Caco-2 (cell line): ENCODE results near the gene SCNN1G. TPM values are rescaled to one million over a fixed set of nuclear protein-coding genes. Genes with fewer than 3 reads are reported as not detected.
"Not testable (repeated sequence)": the region's sequence is repeated elsewhere in the genome, so short reads cannot be mapped to it uniquely, and the experiment has no call there.

Source experiments
- BruUV-seq: library from RNA; stranded (reverse); fragments of 400-500 nt; replicated peaks from 2 replicates; lab custom pipeline; 2021; lab: Mats Ljungman, UMichigan
- CTCF ChIA-PET: fragments of 300-600 bp; sonication (Branson Sonifier 250); formaldehyde crosslinking; loops from one replicate; lab custom pipeline; 2022; ENCODE audit warnings: antibody characterized with exemption; lab: Charles Lee
- POLR2A ChIA-PET: fragments of 300-600 bp; sonication (Branson Sonifier 250); formaldehyde crosslinking; loops from one replicate; lab custom pipeline; 2022; ENCODE audit warnings: antibody characterized with exemption; lab: Charles Lee
- DNase-seq, 2 experiments: peaks; one replicate each; pipeline versions ENCODE4 v3.0.0 to v3.0.0-alpha.2; 2020 to 2022
- H3K27me3 ChIP-seq: replicated peaks from 2 replicates; pipeline ENCODE4 v1.6.0; 2011; ENCODE audit warnings: low read length; ENCODE audit not compliant: control insufficient read depth, insufficient read depth
- H3K36me3 ChIP-seq: 2 replicates; pipeline ENCODE4 v1.5.1; 2011; ENCODE audit warnings: low read length; ENCODE audit not compliant: control insufficient read depth, insufficient read depth
- H3K4me1 ChIP-seq: fragments of 250-450 bp; sonication (Bioruptor Pico); 2 replicates; pipeline ENCODE4 v1.5.1; 2020; ENCODE audit warnings: mild to moderate bottlenecking
- H3K4me3 ChIP-seq: 2 replicates; pipeline ENCODE4 v1.5.1; 2011; ENCODE audit warnings: low read depth, mild to moderate bottlenecking, control low read depth, low read length
- H3K9me3 ChIP-seq: fragments of 250-450 bp; sonication (Bioruptor Pico); 2 replicates; pipeline ENCODE4 v1.5.1; 2020; ENCODE audit warnings: mild to moderate bottlenecking, moderate library complexity
- H3K27ac Mint-ChIP-seq: one replicate; pipeline ENCODE4 v1.8.0; 2022; ENCODE audit warnings: mixed read lengths; ENCODE audit not compliant: unreplicated experiment
- H3K27me3 Mint-ChIP-seq: one replicate; pipeline ENCODE4 v1.8.0; 2022; ENCODE audit warnings: mixed read lengths; ENCODE audit not compliant: insufficient read depth, unreplicated experiment
- H3K36me3 Mint-ChIP-seq: one replicate; pipeline ENCODE4 v1.8.0; 2022; ENCODE audit warnings: mild to moderate bottlenecking, mixed read lengths; ENCODE audit not compliant: insufficient read depth, unreplicated experiment
- H3K4me1 Mint-ChIP-seq: one replicate; pipeline ENCODE4 v1.8.0; 2022; ENCODE audit warnings: low read depth, mixed read lengths; ENCODE audit not compliant: unreplicated experiment
- H3K4me3 Mint-ChIP-seq: one replicate; pipeline ENCODE4 v1.8.0; 2022; ENCODE audit warnings: mild to moderate bottlenecking, moderate library complexity, mixed read lengths; ENCODE audit not compliant: unreplicated experiment
- H3K9me3 Mint-ChIP-seq: one replicate; pipeline ENCODE4 v1.8.0; 2022; ENCODE audit warnings: mixed read lengths; ENCODE audit not compliant: unreplicated experiment
- intact Hi-C: fragments of 100-400 bp; cut with micrococcal nuclease; formaldehyde crosslinking; loops from one replicate; pipeline ENCODE4 v1.10.0; 2022; ENCODE audit not compliant: unreplicated experiment
- total RNA-seq: library from RNA; stranded (reverse); gene quantifications from 2 replicates; pipeline ENCODE4 v1.2.3, GENCODE V29; 2022
- TF ChIP-seq, protein P1 (sequence below), 2 experiments: fragments of 200-600 bp in 1 of 2; IDR thresholded peaks; 1 replicate in 1 of 2; 2 replicates in 1 of 2; pipeline versions ENCODE4 v1.5.1 to v1.8.0; 2011 to 2022; ENCODE audit warnings: antibody characterized with exemption in 1 of 2, control low read depth in 1 of 2, inconsistent platforms in 1 of 2, low read depth in 1 of 2, low read length in 1 of 2, mild to moderate bottlenecking in 1 of 2, moderate library complexity in 1 of 2; ENCODE audit not compliant: insufficient read depth in 1 of 2, severe bottlenecking in 1 of 2, unreplicated experiment in 1 of 2

SCNN1G gene
- total RNA-seq, 1 experiment from 2014 or later: not detected

DNA sequence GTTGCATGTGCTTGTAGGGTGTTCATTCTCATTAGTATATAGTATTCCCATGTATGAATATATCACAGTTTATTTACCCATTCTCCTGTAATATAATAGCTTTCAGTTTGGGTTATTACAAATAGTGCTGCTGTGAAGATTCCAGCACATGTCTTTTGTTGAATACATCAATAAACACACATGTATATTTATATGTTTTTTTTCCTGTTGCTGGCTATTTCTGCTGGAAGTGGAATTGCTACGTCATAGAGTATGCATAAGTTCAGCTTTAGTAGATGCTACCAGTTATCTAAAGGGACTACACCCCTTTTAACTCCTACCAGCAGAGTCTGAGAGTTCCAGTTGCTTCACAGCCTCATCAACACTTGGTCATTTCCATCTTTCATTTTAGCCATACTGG, 67.3 kb downstream of the SCNN1G start:
- Mint-ChIP-seq H3K9me3 (no peaks in the 10 kb centered on the region), H3K4me1 (no peaks in the 10 kb centered on the region), H3K4me3 (no peak overlapping the region), H3K27me3 (no peaks in the 10 kb centered on the region), H3K36me3 (no peaks in the 10 kb centered on the region), H3K27ac (no peak overlapping the region)
- POLR2A ChIA-PET: no interaction called here
- intact Hi-C loops: no loop called here
- no peaks in the 10 kb centered on the region for H3K27me3 ChIP-seq
- CTCF ChIA-PET: no interaction called here
- H3K4me3 ChIP-seq: no peak overlapping the region
- TF ChIP-seq, protein P1, sequence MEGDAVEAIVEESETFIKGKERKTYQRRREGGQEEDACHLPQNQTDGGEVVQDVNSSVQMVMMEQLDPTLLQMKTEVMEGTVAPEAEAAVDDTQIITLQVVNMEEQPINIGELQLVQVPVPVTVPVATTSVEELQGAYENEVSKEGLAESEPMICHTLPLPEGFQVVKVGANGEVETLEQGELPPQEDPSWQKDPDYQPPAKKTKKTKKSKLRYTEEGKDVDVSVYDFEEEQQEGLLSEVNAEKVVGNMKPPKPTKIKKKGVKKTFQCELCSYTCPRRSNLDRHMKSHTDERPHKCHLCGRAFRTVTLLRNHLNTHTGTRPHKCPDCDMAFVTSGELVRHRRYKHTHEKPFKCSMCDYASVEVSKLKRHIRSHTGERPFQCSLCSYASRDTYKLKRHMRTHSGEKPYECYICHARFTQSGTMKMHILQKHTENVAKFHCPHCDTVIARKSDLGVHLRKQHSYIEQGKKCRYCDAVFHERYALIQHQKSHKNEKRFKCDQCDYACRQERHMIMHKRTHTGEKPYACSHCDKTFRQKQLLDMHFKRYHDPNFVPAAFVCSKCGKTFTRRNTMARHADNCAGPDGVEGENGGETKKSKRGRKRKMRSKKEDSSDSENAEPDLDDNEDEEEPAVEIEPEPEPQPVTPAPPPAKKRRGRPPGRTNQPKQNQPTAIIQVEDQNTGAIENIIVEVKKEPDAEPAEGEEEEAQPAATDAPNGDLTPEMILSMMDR (IDR thresholded peaks at IDR 0.05; ENCODE audit: insufficient read depth in 1 of 2, low read depth in 1 of 2, low read length in 1 of 2, severe bottlenecking in 1 of 2, unreplicated experiment in 1 of 2): no peak
- H3K36me3 ChIP-seq: no peaks in the 10 kb centered on the region
- H3K9me3 ChIP-seq: no peaks in the 10 kb centered on the region
- no peaks in the 10 kb centered on the region for H3K4me1 ChIP-seq
- BruUV-seq: no TSS peak
- DNase-seq: no peak

DNA sequence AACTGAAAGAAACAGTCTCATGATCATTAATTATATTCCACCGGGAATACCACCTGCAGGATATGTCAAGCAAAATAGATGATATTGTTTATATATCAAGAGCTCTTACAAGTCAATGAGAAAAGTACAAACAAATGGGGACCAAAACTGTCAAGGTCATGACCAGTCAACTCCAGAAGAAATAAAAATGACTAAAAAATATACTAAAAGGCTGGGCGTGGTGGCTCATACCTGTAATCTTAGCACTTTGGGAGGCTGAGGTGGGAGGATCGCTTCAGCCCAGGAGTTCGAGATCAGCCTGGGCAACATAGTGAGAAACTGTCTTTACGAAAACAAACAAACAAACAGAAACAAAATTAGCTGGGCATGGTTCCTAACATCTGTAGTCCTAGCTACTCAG, 69.8 kb downstream of the SCNN1G start:
- Mint-ChIP-seq H3K36me3 (no peaks in the 10 kb centered on the region), H3K4me3 (no peak overlapping the region), H3K9me3 (no peaks in the 10 kb centered on the region), H3K27me3 (peaks cover 3% of the 10 kb centered on the region), H3K27ac (no peak overlapping the region), H3K4me1 (peaks cover 8% of the 10 kb centered on the region)
- ChIA-PET CTCF (no interaction called here), POLR2A (no interaction called here)
- BruUV-seq: no TSS peak
- H3K36me3 ChIP-seq: no peaks in the 10 kb centered on the region
- TF ChIP-seq, protein P1 (IDR thresholded peaks at IDR 0.05; ENCODE audit: insufficient read depth in 1 of 2, low read depth in 1 of 2, low read length in 1 of 2, severe bottlenecking in 1 of 2, unreplicated experiment in 1 of 2): no peak
- intact Hi-C loops: no loop called here
- no peaks in the 10 kb centered on the region for H3K4me1 ChIP-seq
- H3K4me3 ChIP-seq: no peak overlapping the region
- no peaks in the 10 kb centered on the region for H3K27me3 ChIP-seq
- DNase-seq: no peak
- H3K9me3 ChIP-seq: no peaks in the 10 kb centered on the region

DNA sequence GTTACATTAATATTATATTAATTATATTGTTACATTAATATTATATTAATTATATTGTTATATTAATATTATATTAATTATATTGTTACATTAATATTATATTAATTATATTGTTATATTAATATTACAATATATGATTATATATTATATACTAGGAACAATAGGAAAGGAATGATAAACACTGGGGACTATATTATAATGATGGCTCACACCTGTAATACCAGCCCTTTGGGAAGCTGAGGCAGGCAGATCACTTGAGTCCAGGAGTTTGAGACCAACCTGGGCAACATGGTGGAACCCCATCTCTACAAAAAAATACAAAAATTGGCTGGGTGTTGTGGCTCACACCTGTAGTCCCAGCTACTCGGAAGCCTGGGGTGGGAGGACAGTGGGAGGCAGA, 71.1 kb downstream of the SCNN1G start:
- H3K27me3 Mint-ChIP-seq, H3K9me3 Mint-ChIP-seq, CTCF ChIA-PET, H3K36me3 ChIP-seq, DNase-seq, H3K9me3 ChIP-seq, POLR2A ChIA-PET, H3K4me1 ChIP-seq, intact Hi-C loops, H3K27me3 ChIP-seq, H3K27ac Mint-ChIP-seq, BruUV-seq, H3K4me3 ChIP-seq, H3K4me3 Mint-ChIP-seq, H3K36me3 Mint-ChIP-seq: not testable (repeated sequence)
- peaks cover 19% of the 10 kb centered on the region for H3K4me1 Mint-ChIP-seq

DNA sequence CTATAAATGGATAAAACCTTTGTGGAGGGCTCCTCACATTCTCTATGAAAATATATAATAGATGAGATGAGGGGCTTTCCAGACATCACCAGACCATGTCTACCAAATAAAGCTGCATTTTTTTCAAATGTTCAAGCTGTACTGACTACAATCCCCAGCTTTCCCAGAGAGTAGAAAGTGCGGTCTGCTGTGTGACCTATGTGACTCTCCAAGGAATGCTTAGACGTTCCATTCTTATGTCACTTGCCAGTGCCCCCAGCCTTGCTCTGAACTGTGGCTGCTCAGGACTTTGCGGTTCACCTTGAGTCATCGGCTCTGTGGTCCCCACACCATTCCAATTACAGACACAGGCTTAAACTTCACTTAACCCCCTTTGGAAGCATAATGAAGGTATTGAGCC, 71.8 kb downstream of the SCNN1G start:
- POLR2A ChIA-PET: no interaction called here
- Histone ChIP-seq H3K4me1 (no peaks in the 10 kb centered on the region), H3K36me3 (no peaks in the 10 kb centered on the region), H3K27me3 (no peaks in the 10 kb centered on the region), H3K9me3 (no peaks in the 10 kb centered on the region), H3K4me3 (no peak overlapping the region)
- no peak for DNase-seq
- Mint-ChIP-seq H3K4me3 (no peak overlapping the region), H3K9me3 (no peaks in the 10 kb centered on the region), H3K36me3 (no peaks in the 10 kb centered on the region), H3K27me3 (peaks cover 3% of the 10 kb centered on the region), H3K4me1 (peaks cover 19% of the 10 kb centered on the region), H3K27ac (no peak overlapping the region)
- TF ChIP-seq, protein P1 (IDR thresholded peaks at IDR 0.05; ENCODE audit: insufficient read depth in 1 of 2, low read depth in 1 of 2, low read length in 1 of 2, severe bottlenecking in 1 of 2, unreplicated experiment in 1 of 2): no peak
- BruUV-seq: no TSS peak
- CTCF ChIA-PET: no interaction called here
- intact Hi-C loops: no loop called here
